HCT116 (cell line): ENCODE measurements around the gene EIF3I. TPM values are rescaled to one million over a fixed set of nuclear protein-coding genes. Genes with fewer than 3 reads are reported as not detected.

Experiments
- ATAC-seq: fragments of 200-7000 bp; cut with Tn5 transposase; 2 replicates; pipeline ENCODE4 v1.9.1; 2020; ENCODE audit warnings: mild to moderate bottlenecking, moderate library complexity
- BruUV-seq: library from RNA; stranded (reverse); fragments of 400-500 nt; replicated peaks from 2 replicates; lab custom pipeline; 2021; lab: Mats Ljungman, UMichigan
- CTCF ChIA-PET: fragments of 300-600 bp; sonication (Branson Sonifier 250); formaldehyde crosslinking; loops from one replicate; lab custom pipeline; 2021; ENCODE audit warnings: antibody characterized with exemption; lab: Charles Lee
- POLR2A ChIA-PET: fragments of 300-600, 350-600 bp; sonication (Branson Sonifier 250); formaldehyde crosslinking; loops from one replicate; lab custom pipeline; 2021; ENCODE audit warnings: antibody characterized with exemption; lab: Charles Lee
- RAD21 ChIA-PET, 2 experiments: fragments of 300-600 bp; sonication (Branson Sonifier 250); formaldehyde crosslinking; loops; one replicate each; lab custom pipeline; 2023; ENCODE audit warnings: low total read pairs in 2 of 2; ENCODE audit not compliant: uncharacterized antibody in 2 of 2, unreplicated experiment in 2 of 2, low non-redundant PET in 1 of 2; lab: Charles Lee
- DNase-seq: peaks from one replicate; pipeline ENCODE4 v3.0.0-alpha.2; 2010; ENCODE audit warnings: low read depth, low spot score
- H2AFZ ChIP-seq: fragments of 200-600 bp; shearing (Covaris generic), sonication (generic); 2 replicates; pipeline ENCODE4 v1.6.1; 2017; ENCODE audit warnings: low read depth, mixed run types, mixed read lengths, antibody characterized with exemption, low read length; ENCODE audit not compliant: poor library complexity, severe bottlenecking
- H3K27ac ChIP-seq: 2 replicates; pipeline ENCODE4 v1.5.1; 2012; ENCODE audit warnings: low read depth, low read length
- H3K27me3 ChIP-seq: fragments of 200-600 bp; sonication (generic); 2 replicates; pipeline ENCODE4 v1.6.1; 2016; ENCODE audit warnings: mixed run types, low read length, mixed read lengths; ENCODE audit not compliant: insufficient read depth
- H3K36me3 ChIP-seq, 2 experiments: fragments of 200-500 bp in 1 of 2; fragments of 200-600 bp in 1 of 2; sonication (Bioruptor generic) in 1 of 2; sonication (generic) in 1 of 2; 2 replicates each; pipeline versions ENCODE4 v1.5.1 to v1.6.1; 2014 to 2016; ENCODE audit warnings: low read length in 2 of 2, inconsistent platforms in 1 of 2, mixed read lengths in 1 of 2, mixed run types in 1 of 2; ENCODE audit not compliant: insufficient read depth in 2 of 2, control insufficient read depth in 1 of 2
- H3K4me1 ChIP-seq, 2 experiments: fragments of 200-600 bp in 1 of 2; sonication (generic) in 1 of 2; 2 replicates each; pipeline versions ENCODE4 v1.5.1 to v1.6.1; 2012 to 2017; ENCODE audit warnings: low read length in 2 of 2, inconsistent platforms in 1 of 2, mild to moderate bottlenecking in 1 of 2, mixed read lengths in 1 of 2, mixed run types in 1 of 2, moderate library complexity in 1 of 2; ENCODE audit not compliant: insufficient read depth in 2 of 2, control insufficient read depth in 1 of 2
- H3K4me2 ChIP-seq: fragments of 200-600 bp; sonication (generic); 2 replicates; pipeline ENCODE4 v1.6.1; 2017; ENCODE audit warnings: mixed run types, low read length, mixed read lengths
- H3K4me3 ChIP-seq, 2 experiments: fragments of 200-600 bp in 1 of 2; sonication (generic) in 1 of 2; replicated peaks in 1 of 2; 2 replicates each; pipeline ENCODE4 v1.5.1; 2011 to 2016; ENCODE audit warnings: low read length in 2 of 2, control low read depth in 1 of 2, low read depth in 1 of 2, mild to moderate bottlenecking in 1 of 2, mixed read lengths in 1 of 2, mixed run types in 1 of 2
- H3K79me2 ChIP-seq: fragments of 200-600 bp; sonication (generic); 2 replicates; pipeline ENCODE4 v1.6.1; 2017; ENCODE audit warnings: mild to moderate bottlenecking, mixed run types, low read length, moderate library complexity, mixed read lengths; ENCODE audit not compliant: insufficient read depth
- H3K9ac ChIP-seq: fragments of 200-600 bp; sonication (generic); 2 replicates; pipeline ENCODE4 v1.6.1; 2016; ENCODE audit warnings: low read length, mixed read lengths
- H3K9me2 ChIP-seq: fragments of 200-600 bp; sonication (generic), shearing (Covaris generic); 2 replicates; pipeline ENCODE4 v1.6.1; 2017; ENCODE audit warnings: mixed run types, mild to moderate bottlenecking, moderate library complexity; ENCODE audit not compliant: insufficient read depth
- H3K9me3 ChIP-seq, 2 experiments: fragments of 200-500 bp in 1 of 2; fragments of 200-600 bp in 1 of 2; sonication (Bioruptor generic) in 1 of 2; sonication (generic) in 1 of 2; 2 replicates each; pipeline ENCODE4 v1.6.1; 2014 to 2017; ENCODE audit warnings: low read length in 2 of 2, mixed read lengths in 2 of 2, inconsistent platforms in 1 of 2, low read depth in 1 of 2, mild to moderate bottlenecking in 1 of 2, mixed run types in 1 of 2, moderate library complexity in 1 of 2; ENCODE audit not compliant: control insufficient read depth in 1 of 2, insufficient read depth in 1 of 2
- H4K20me1 ChIP-seq: fragments of 200-600 bp; sonication (generic), shearing (Covaris generic); 2 replicates; pipeline ENCODE4 v1.6.1; 2017; ENCODE audit warnings: mixed run types, mild to moderate bottlenecking, moderate library complexity; ENCODE audit not compliant: insufficient read depth
- CBX3 ChIP-seq: IDR thresholded peaks from 2 replicates; pipeline ENCODE4 v1.6.1; 2012; ENCODE audit warnings: low read depth
- EGR1 ChIP-seq: IDR thresholded peaks from 2 replicates; pipeline ENCODE4 v1.6.1; 2012; ENCODE audit warnings: low read depth
- EZH2 ChIP-seq: fragments of 200-600 bp; sonication (generic); IDR thresholded peaks from 2 replicates; pipeline ENCODE4 v1.6.1; 2017; ENCODE audit warnings: antibody characterized with exemption, mixed run types
- EZH2phosphoT487 ChIP-seq: fragments of 200-600 bp; IDR thresholded peaks from 2 replicates; pipeline ENCODE4 v1.6.1; 2018; ENCODE audit warnings: antibody characterized with exemption, borderline replicate concordance
- FOSL1 ChIP-seq: IDR thresholded peaks from 2 replicates; pipeline ENCODE4 v1.6.1; 2012; ENCODE audit warnings: low read depth
- JUND ChIP-seq: IDR thresholded peaks from 2 replicates; pipeline ENCODE4 v1.6.1; 2012
- POLR2A ChIP-seq: IDR thresholded peaks from 2 replicates; pipeline ENCODE4 v1.7.0; 2011; ENCODE audit warnings: borderline replicate concordance; ENCODE audit not compliant: insufficient read depth, insufficient read length; ENCODE audit errors: extremely low read depth
- SP1 ChIP-seq: IDR thresholded peaks from 2 replicates; pipeline ENCODE4 v1.6.1; 2012; ENCODE audit warnings: low read depth
- SRF ChIP-seq: IDR thresholded peaks from 2 replicates; pipeline ENCODE4 v1.6.1; 2012; ENCODE audit warnings: low read depth
- YY1 ChIP-seq: IDR thresholded peaks from 2 replicates; pipeline ENCODE4 v1.6.1; 2011; ENCODE audit warnings: low read length, low read depth, moderate library complexity, mild to moderate bottlenecking; ENCODE audit not compliant: insufficient replicate concordance; ENCODE audit errors: extremely low read depth
- ZBTB33 ChIP-seq: IDR thresholded peaks from 2 replicates; pipeline ENCODE4 v1.6.1; 2011; ENCODE audit warnings: mild to moderate bottlenecking, low read length, moderate library complexity; ENCODE audit not compliant: insufficient replicate concordance; ENCODE audit errors: extremely low read depth
- ZFX ChIP-seq: fragments of 450-650 bp; IDR thresholded peaks from 2 replicates; pipeline ENCODE4 v1.6.1; 2017
- ZNF274 ChIP-seq: fragments of 200-500 bp; sonication (Bioruptor generic); IDR thresholded peaks from 2 replicates; pipeline ENCODE4 v1.6.1; 2014; ENCODE audit warnings: mild to moderate bottlenecking, low read depth, low read length, inconsistent platforms
- intact Hi-C: fragments of 100-400 bp; cut with micrococcal nuclease; formaldehyde crosslinking; loops from 2 replicates; pipeline ENCODE4 v1.10.0; 2022
- total RNA-seq: library from RNA; stranded (reverse); gene quantifications from one replicate; pipeline ENCODE4 v1.2.1, GENCODE V29; 2021; ENCODE audit not compliant: unreplicated experiment

EIF3I gene
- total RNA-seq, 1 experiment from 2014 or later = 323 TPM

GRCh38 chr1:32224285-32224684 lies 2.1 kb downstream of the EIF3I start (continued):
- TF ChIP-seq YY1 = no peak
- TF ChIP-seq EGR1 = no peak
- TF ChIP-seq EZH2 = no peak

- H3K4me3 ChIP-seq = no peak overlapping the region
- CTCF ChIA-PET = no interaction called here
- no peak overlapping the region for H3K27ac ChIP-seq
- no peak overlapping the region for H3K4me2 ChIP-seq
- TF ChIP-seq SP1 = no peak
- TF ChIP-seq CBX3 = no peak
- TF ChIP-seq EZH2phosphoT487 = no peak
- TF ChIP-seq SRF = no peak
- no peak for TF ChIP-seq JUND
- TF ChIP-seq YY1 = no peak
- no peak for TF ChIP-seq POLR2A
- TF ChIP-seq EZH2 = no peak
- no peak for TF ChIP-seq FOSL1
- TF ChIP-seq ZFX = no peak
- no peak for TF ChIP-seq ZBTB33
- no peak for TF ChIP-seq ZNF274
- TF ChIP-seq, all 23 proteins: peak for 0
- H3K79me2 ChIP-seq = peaks cover 36% of the 10 kb centered on the region
- RAD21 ChIA-PET = no interaction called here
- H3K9me3 ChIP-seq = no peaks in the 10 kb centered on the region
- POLR2A ChIA-PET = no interaction called here
- no peak overlapping the region for H3K9ac ChIP-seq
- H3K36me3 ChIP-seq = peaks cover 46 to 51% of the 10 kb centered on the region in 2 experiments
- ATAC-seq (no peak), DNase-seq (no peak)
- no peaks in the 10 kb centered on the region for H3K9me2 ChIP-seq
- no TSS peak for BruUV-seq
- H2AFZ ChIP-seq = no peak overlapping the region
- intact Hi-C loops = no loop called here
- H4K20me1 ChIP-seq = no peaks in the 10 kb centered on the region
- no peaks in the 10 kb centered on the region for H3K27me3 ChIP-seq
- H3K4me1 ChIP-seq = peaks cover 6% of the 10 kb centered on the region in 2 experiments
Measured at GRCh38 chr1:32228771-32229170, 6.6 kb downstream of the EIF3I start.
